Measurements from ENCODE around the gene NADSYN1. TPM values are rescaled to one million over a fixed set of nuclear protein-coding genes. Genes with fewer than 3 reads are reported as not detected.

The NADSYN1 gene
- total and polyA plus RNA-seq, 2 experiments from 2014 or later = 35.6 to 54.9 TPM

GRCh38 chr11:71441251-71441650 is 11.8 kb upstream of the NADSYN1 start:
- Histone ChIP-seq H3K9me2 (ENCODE audit: insufficient read depth) (no peaks in the 10 kb centered on the region), H3K4me1 (ENCODE audit: insufficient read depth) (no peaks in the 10 kb centered on the region; the same call in 1 of the 2 replicates), H3K4me3 (no peak overlapping the region), H3K4me2 (no peak overlapping the region), H2AFZ (no peak overlapping the region), H3F3A (replicated peaks; ENCODE audit: low read depth) (no peaks in the 10 kb centered on the region), H4K20me1 (replicated peaks; ENCODE audit: insufficient read depth) (peaks cover 25% of the 10 kb centered on the region), H3K36me3 (ENCODE audit: insufficient read depth) (peaks cover 59% of the 10 kb centered on the region), H3K79me2 (replicated peaks; ENCODE audit: insufficient read depth) (peaks cover 15% of the 10 kb centered on the region), H3K27ac (ENCODE audit: low read depth) (no peak overlapping the region), H3K27me3 (ENCODE audit: insufficient read depth) (no peaks in the 10 kb centered on the region)
- peaks cover 88% of the 10 kb centered on the region for H3K36me3 Mint-ChIP-seq (ENCODE audit: low read depth)
- DNase-seq (ENCODE audit: low spot score) = no peak
- peaks cover 2% of the 10 kb centered on the region for H3K27me3 Mint-ChIP-seq (ENCODE audit: insufficient read depth, low read depth, poor library complexity)
- no peak overlapping the region for H3K27ac Mint-ChIP-seq
- peaks cover 8% of the 10 kb centered on the region; the same call in 2 of the 3 replicates for H3K4me1 Mint-ChIP-seq
- ATAC-seq = no peak
- peaks cover 5% of the 10 kb centered on the region; the same call in 2 of the 3 replicates for H3K9me3 Mint-ChIP-seq
- no peak overlapping the region for H3K4me3 Mint-ChIP-seq
- no peak for TF ChIP-seq ZNF331 (CRISPR knock-in tag; IDR thresholded peaks at IDR 0.05; ENCODE audit: low read depth)
- TF ChIP-seq STAT1 (IDR thresholded peaks at IDR 0.05; ENCODE audit: unreplicated experiment) = no peak
- TF ChIP-seq EZH2phosphoT487 (IDR thresholded peaks at IDR 0.05; ENCODE audit: unreplicated experiment) = no peak
- no peak for TF ChIP-seq POLR2AphosphoS5 (IDR thresholded peaks at IDR 0.05; ENCODE audit: low read depth)
- no peak for TF ChIP-seq CREB1 (CRISPR knock-in tag; IDR thresholded peaks at IDR 0.05; ENCODE audit: low read depth)
- no peak for TF ChIP-seq NANOG (IDR thresholded peaks at IDR 0.05; ENCODE audit: borderline replicate concordance)
- TF ChIP-seq CTCF (conservative IDR thresholded peaks at IDR 0.05; ENCODE audit: low read depth in 2 of 2) = no peak
- TF ChIP-seq REST (IDR thresholded peaks at IDR 0.05; ENCODE audit: unreplicated experiment) = no peak
- TF ChIP-seq ZNF114 (CRISPR knock-in tag; IDR thresholded peaks at IDR 0.05) = no peak
- no peak for TF ChIP-seq JUNB (IDR thresholded peaks at IDR 0.05; ENCODE audit: unreplicated experiment)
- no peak for TF ChIP-seq EZH2 (IDR thresholded peaks at IDR 0.05; ENCODE audit: low read depth, unreplicated experiment)
- no peak for TF ChIP-seq ETS1 (IDR thresholded peaks at IDR 0.05)
- no peak for TF ChIP-seq ZNF462 (CRISPR knock-in tag; IDR thresholded peaks at IDR 0.05)

Data from GM23338 (cell line).